GM19193 (cell line): ENCODE measurements around the gene ADAMTS17.

Experiments used
- POLR2A ChIP-seq: IDR thresholded peaks from 4 replicates; pipeline ENCODE4 v1.6.1; 2011; ENCODE audit not compliant: insufficient read depth, insufficient read length; ENCODE audit errors: extremely low read depth

ADAMTS17 gene

GRCh38 chr15:100026041-100026440 lies 315.7 kb downstream of the ADAMTS17 start:
- TF ChIP-seq POLR2A = no peak

GRCh38 chr15:100022806-100023205 lies 319.0 kb downstream of the ADAMTS17 start:
- TF ChIP-seq POLR2A = no peak

GRCh38 chr15:100022391-100022790 lies 319.4 kb downstream of the ADAMTS17 start:
- no peak for TF ChIP-seq POLR2A

GRCh38 chr15:100021653-100022052 lies 320.1 kb downstream of the ADAMTS17 start:
- TF ChIP-seq POLR2A = no peak

- no peak for TF ChIP-seq POLR2A
Observed at GRCh38 chr15:100020614-100021013, 321.2 kb downstream of the ADAMTS17 start.

GRCh38 chr15:100020189-100020588 lies 321.6 kb downstream of the ADAMTS17 start:
- TF ChIP-seq POLR2A = no peak

- no peak for TF ChIP-seq POLR2A
Observed at GRCh38 chr15:100019601-100020000, 322.2 kb downstream of the ADAMTS17 start.

- TF ChIP-seq POLR2A = no peak
Observed at GRCh38 chr15:100018191-100018590, 323.6 kb downstream of the ADAMTS17 start.

GRCh38 chr15:100017140-100017539 lies 324.6 kb downstream of the ADAMTS17 start:
- no peak for TF ChIP-seq POLR2A

GRCh38 chr15:100016632-100017031 lies 325.1 kb downstream of the ADAMTS17 start:
- TF ChIP-seq POLR2A = no peak

- no peak for TF ChIP-seq POLR2A
Observed at GRCh38 chr15:100011235-100011634, 330.5 kb downstream of the ADAMTS17 start.

GRCh38 chr15:100009372-100009771 lies 332.4 kb downstream of the ADAMTS17 start:
- no peak for TF ChIP-seq POLR2A

GRCh38 chr15:100008258-100008657 lies 333.5 kb downstream of the ADAMTS17 start:
- TF ChIP-seq POLR2A = no peak

- no peak for TF ChIP-seq POLR2A
Observed at GRCh38 chr15:100007609-100008008, 334.2 kb downstream of the ADAMTS17 start.

- no peak for TF ChIP-seq POLR2A
Observed at GRCh38 chr15:100005715-100006114, 336.1 kb downstream of the ADAMTS17 start.

- no peak for TF ChIP-seq POLR2A
Observed at GRCh38 chr15:100005013-100005412, 336.8 kb downstream of the ADAMTS17 start.

- TF ChIP-seq POLR2A = no peak
Observed at GRCh38 chr15:100002787-100003536, 338.8 kb downstream of the ADAMTS17 start.
